Chondrocyte (in vitro differentiated cells): Measurements from ENCODE around the gene RPRD1B. TPM values are rescaled to one million over a fixed set of nuclear protein-coding genes. Genes with fewer than 3 reads are reported as not detected.

ENCODE experiments used
- DNase-seq: peaks from one replicate; pipeline ENCODE4 v3.0.0; 2021; ENCODE audit warnings: mixed read lengths, low spot score
- H3K27ac Mint-ChIP-seq: one replicate; pipeline ENCODE4 v1.8.0; 2021; ENCODE audit warnings: mild to moderate bottlenecking, moderate library complexity, mixed read lengths; ENCODE audit not compliant: unreplicated experiment
- H3K27me3 Mint-ChIP-seq: 2 replicates; pipeline ENCODE4 v1.8.0; 2021; ENCODE audit warnings: low read depth, mixed read lengths
- H3K36me3 Mint-ChIP-seq: 2 replicates; pipeline ENCODE4 v1.8.0; 2021; ENCODE audit warnings: low read depth, mixed read lengths
- H3K4me1 Mint-ChIP-seq: 2 replicates; pipeline ENCODE4 v1.8.0; 2021; ENCODE audit warnings: low read depth, mild to moderate bottlenecking, mixed read lengths
- H3K4me3 Mint-ChIP-seq: one replicate; pipeline ENCODE4 v1.8.0; 2021; ENCODE audit warnings: mild to moderate bottlenecking, moderate library complexity, mixed read lengths; ENCODE audit not compliant: unreplicated experiment
- H3K9me3 Mint-ChIP-seq: 2 replicates; pipeline ENCODE4 v1.8.0; 2021; ENCODE audit warnings: low read depth, mixed read lengths
- CTCF ChIP-seq: fragments of 200-600 bp; sonication (generic); IDR thresholded peaks from 2 replicates; pipeline ENCODE4 v1.5.0; 2021; ENCODE audit warnings: antibody characterized with exemption, mild to moderate bottlenecking, moderate library complexity
- total RNA-seq: library from RNA; stranded (reverse); gene quantifications from 3 replicates; pipeline ENCODE4 v1.2.1, GENCODE V29; 2021

Gene RPRD1B
- total RNA-seq, 1 donor from 2014 or later, result 16.9 TPM

- Mint-ChIP-seq H3K27me3 (no peaks in the 10 kb centered on the region), H3K36me3 (no peaks in the 10 kb centered on the region), H3K4me3 (no peak overlapping the region), H3K4me1 (peaks cover 62% of the 10 kb centered on the region), H3K9me3 (no peaks in the 10 kb centered on the region), H3K27ac (no peak overlapping the region)
- peak; percentile 50 for DNase-seq
- no peak for TF ChIP-seq CTCF
These were observed 105.8 kb downstream of the RPRD1B start for GRCh38 chr20:38139156-38139912.

- Mint-ChIP-seq H3K4me3 (no peak overlapping the region), H3K36me3 (no peaks in the 10 kb centered on the region), H3K27me3 (no peaks in the 10 kb centered on the region), H3K27ac (peak overlapping the region; percentile 14), H3K9me3 (no peaks in the 10 kb centered on the region), H3K4me1 (peaks cover 62% of the 10 kb centered on the region)
- DNase-seq, result peak; percentile 77
- TF ChIP-seq CTCF, result no peak
These were observed 106.6 kb downstream of the RPRD1B start for GRCh38 chr20:38139977-38140753.

GRCh38 chr20:38141204-38141888 is 107.8 kb downstream of the RPRD1B start:
- TF ChIP-seq CTCF, result no peak

More at GRCh38 chr20:38141204-38141888, 107.8 kb downstream of the RPRD1B start:
- Mint-ChIP-seq H3K27ac (peak overlapping the region; percentile 12), H3K4me1 (peaks cover 60% of the 10 kb centered on the region), H3K4me3 (no peak overlapping the region), H3K36me3 (no peaks in the 10 kb centered on the region), H3K27me3 (no peaks in the 10 kb centered on the region), H3K9me3 (no peaks in the 10 kb centered on the region)
- DNase-seq, result peak; percentile 68

Other genes with a start within 250 kb of the RPRD1B start
- 6.8 to 24.5 TPM (median 7.3 TPM) in 3 replicates for gene VSTM2L, start 130.6 kb upstream of the RPRD1B start, total RNA-seq
- 10.6 to 16.1 TPM (median 10.8 TPM) in 3 replicates for gene TTI1, start 290 bp upstream of the RPRD1B start, total RNA-seq
- 7.1 to 22.3 TPM (median 17.7 TPM) in 3 replicates for gene TGM2, start 131.5 kb downstream of the RPRD1B start, total RNA-seq
- 17.6 to 18.8 TPM (median 17.8 TPM) in 3 replicates for gene KIAA1755, start 227.0 kb downstream of the RPRD1B start, total RNA-seq